Endothelial cell of umbilical vein (primary cell): Measurements from ENCODE around the gene RASSF6.

Source experiments
- CTCF ChIP-seq, 2 donors: IDR thresholded peaks; 1 replicate in 1 of 2; 2 replicates in 1 of 2; pipeline ENCODE4 v1.5.1; 2011; ENCODE audit warnings: low read length in 2 of 2, mild to moderate bottlenecking in 2 of 2, moderate library complexity in 2 of 2, control low read depth in 1 of 2, inconsistent platforms in 1 of 2, low read depth in 1 of 2; ENCODE audit not compliant: insufficient read depth in 1 of 2; ENCODE audit errors: extremely low read depth in 1 of 2
- EZH2 ChIP-seq: IDR thresholded peaks from 2 replicates; pipeline ENCODE4 v1.6.1; 2012; ENCODE audit warnings: borderline replicate concordance, low read depth, mild to moderate bottlenecking, moderate library complexity, low read length, inconsistent platforms; ENCODE audit not compliant: severe bottlenecking
- GATA2 ChIP-seq: IDR thresholded peaks from 2 replicates; pipeline ENCODE4 v1.7.0; 2011; ENCODE audit warnings: low read depth, mild to moderate bottlenecking, moderate library complexity, mixed read lengths, low read length; ENCODE audit not compliant: insufficient read length, insufficient read depth
- JUN ChIP-seq: IDR thresholded peaks from 2 replicates; pipeline ENCODE4 v1.6.1; 2011; ENCODE audit warnings: borderline replicate concordance, low read depth; ENCODE audit not compliant: insufficient read length, insufficient read depth
- MYC ChIP-seq: IDR thresholded peaks from one replicate; pipeline ENCODE4 v1.6.1; 2011; ENCODE audit warnings: mild to moderate bottlenecking, low read depth, low read length
- POLR2A ChIP-seq: IDR thresholded peaks from 2 replicates; pipeline ENCODE4 v1.6.1; 2012; ENCODE audit warnings: low read depth, mild to moderate bottlenecking, control low read depth, low read length
- POLR2AphosphoS5 ChIP-seq: IDR thresholded peaks from 2 replicates; pipeline ENCODE4 v1.6.1; 2012; ENCODE audit warnings: low read depth, mild to moderate bottlenecking, control low read depth, low read length, moderate library complexity; ENCODE audit not compliant: insufficient read depth
- TF ChIP-seq, protein P1 (sequence below): IDR thresholded peaks from 2 replicates; pipeline ENCODE4 v1.6.1; 2011; ENCODE audit not compliant: insufficient read depth, insufficient read length

- TF ChIP-seq EZH2, result no peak
- no peak for TF ChIP-seq CTCF (IDR thresholded peaks at IDR 0.05; ENCODE audit: extremely low read depth in 1 of 2, insufficient read depth in 1 of 2, low read depth in 1 of 2, low read length in 2 of 2)
- TF ChIP-seq POLR2AphosphoS5, result no peak
- no peak for TF ChIP-seq POLR2A
- TF ChIP-seq GATA2, result no peak
- TF ChIP-seq MYC, result no peak
- no peak for TF ChIP-seq JUN
- TF ChIP-seq, protein P1, sequence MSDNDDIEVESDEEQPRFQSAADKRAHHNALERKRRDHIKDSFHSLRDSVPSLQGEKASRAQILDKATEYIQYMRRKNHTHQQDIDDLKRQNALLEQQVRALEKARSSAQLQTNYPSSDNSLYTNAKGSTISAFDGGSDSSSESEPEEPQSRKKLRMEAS, result no peak
These were observed 97.1 kb downstream of the RASSF6 start for GRCh38 chr4:73523126-73523525.
